ENCODE data around the gene UCN3.
"Not testable (repeated sequence)": the region's sequence is repeated elsewhere in the genome, so short reads cannot be mapped to it uniquely, and the experiment has no call there.

UCN3 gene

DNA sequence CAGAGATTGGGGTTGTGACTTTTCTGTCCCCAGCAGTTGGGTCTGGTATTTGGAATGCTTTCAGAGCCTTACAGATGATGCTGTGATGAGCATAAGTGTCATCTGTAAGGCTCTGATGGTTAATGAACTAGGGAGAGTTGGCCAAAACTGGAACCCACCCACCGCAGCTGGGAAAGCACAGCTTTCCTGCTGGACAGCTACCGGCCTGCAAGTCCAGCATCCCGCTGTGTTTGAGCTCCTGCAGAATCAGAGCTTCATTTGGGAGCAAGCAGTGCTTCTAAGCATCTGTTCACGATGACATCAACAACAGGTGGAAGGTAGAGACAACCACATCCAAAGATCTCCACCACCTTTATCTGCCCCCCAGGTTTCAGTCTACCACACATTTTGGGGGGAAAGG lies 11.7 kb downstream of the UCN3 start:
- TF ChIP-seq, protein P1, sequence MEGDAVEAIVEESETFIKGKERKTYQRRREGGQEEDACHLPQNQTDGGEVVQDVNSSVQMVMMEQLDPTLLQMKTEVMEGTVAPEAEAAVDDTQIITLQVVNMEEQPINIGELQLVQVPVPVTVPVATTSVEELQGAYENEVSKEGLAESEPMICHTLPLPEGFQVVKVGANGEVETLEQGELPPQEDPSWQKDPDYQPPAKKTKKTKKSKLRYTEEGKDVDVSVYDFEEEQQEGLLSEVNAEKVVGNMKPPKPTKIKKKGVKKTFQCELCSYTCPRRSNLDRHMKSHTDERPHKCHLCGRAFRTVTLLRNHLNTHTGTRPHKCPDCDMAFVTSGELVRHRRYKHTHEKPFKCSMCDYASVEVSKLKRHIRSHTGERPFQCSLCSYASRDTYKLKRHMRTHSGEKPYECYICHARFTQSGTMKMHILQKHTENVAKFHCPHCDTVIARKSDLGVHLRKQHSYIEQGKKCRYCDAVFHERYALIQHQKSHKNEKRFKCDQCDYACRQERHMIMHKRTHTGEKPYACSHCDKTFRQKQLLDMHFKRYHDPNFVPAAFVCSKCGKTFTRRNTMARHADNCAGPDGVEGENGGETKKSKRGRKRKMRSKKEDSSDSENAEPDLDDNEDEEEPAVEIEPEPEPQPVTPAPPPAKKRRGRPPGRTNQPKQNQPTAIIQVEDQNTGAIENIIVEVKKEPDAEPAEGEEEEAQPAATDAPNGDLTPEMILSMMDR (IDR thresholded peaks at IDR 0.05; ENCODE audit: borderline replicate concordance, insufficient read depth, low read depth, low read length), result no peak
- H3K4me3 ChIP-seq (ENCODE audit: low read depth, low read length), result no peak overlapping the region

DNA sequence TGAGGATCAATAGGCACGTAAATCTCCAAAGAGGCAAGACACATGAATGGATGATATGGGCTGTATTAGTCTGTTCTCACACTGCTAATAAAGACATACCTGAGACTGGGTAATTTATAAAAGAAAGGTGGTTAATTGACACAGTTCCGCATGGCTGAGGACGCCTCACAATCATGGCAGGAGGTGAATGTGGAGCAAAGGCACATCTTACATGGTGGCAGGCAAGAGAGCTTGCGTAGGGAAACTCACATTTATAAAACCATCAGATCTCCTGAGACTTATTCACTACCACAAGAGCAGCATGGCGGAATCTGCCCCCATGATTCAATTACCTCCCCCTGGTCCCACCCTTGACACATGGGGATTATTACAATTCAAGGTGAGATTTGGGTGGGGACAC lies 14.4 kb downstream of the UCN3 start:
- not testable (repeated sequence) for H3K4me3 ChIP-seq (ENCODE audit: low read depth, low read length)

DNA sequence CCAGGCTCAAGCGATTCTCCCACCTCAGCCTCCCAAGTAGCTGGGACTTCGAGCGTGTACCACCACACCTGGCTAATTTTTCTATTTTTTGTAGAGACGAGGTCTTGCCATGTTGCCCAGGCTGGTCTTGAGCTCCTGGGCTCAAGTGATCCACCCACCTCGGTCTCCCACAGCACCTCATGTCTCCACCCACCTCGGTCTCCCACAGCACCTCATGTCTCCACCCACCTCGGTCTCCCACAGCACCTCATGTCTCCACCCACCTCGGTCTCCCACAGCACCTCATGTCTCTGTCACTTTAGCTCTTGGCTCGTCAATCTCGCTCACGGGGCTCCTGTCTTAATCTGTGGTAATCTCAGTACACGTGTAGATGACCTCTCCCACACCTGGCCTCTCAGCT lies 15.6 kb downstream of the UCN3 start:
- H3K4me3 ChIP-seq (ENCODE audit: low read depth, low read length), result not testable (repeated sequence)

DNA sequence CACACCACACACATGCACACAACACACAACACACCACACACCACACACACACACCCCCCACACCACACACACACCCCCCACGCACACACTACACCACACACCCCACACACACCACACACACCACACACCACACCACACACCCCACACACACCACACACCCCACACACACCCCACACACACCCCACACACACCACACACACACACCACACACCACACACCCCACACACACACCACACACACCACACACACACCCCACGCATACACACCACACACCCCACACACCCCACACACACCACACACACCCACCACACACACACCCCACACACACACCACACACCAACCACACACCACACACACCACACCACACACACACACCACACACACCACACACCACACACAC lies 16.4 kb downstream of the UCN3 start:
- TF ChIP-seq, protein P1 (IDR thresholded peaks at IDR 0.05; ENCODE audit: borderline replicate concordance, insufficient read depth, low read depth, low read length), result no peak
- no peak overlapping the region for H3K4me3 ChIP-seq (ENCODE audit: low read depth, low read length)

DNA sequence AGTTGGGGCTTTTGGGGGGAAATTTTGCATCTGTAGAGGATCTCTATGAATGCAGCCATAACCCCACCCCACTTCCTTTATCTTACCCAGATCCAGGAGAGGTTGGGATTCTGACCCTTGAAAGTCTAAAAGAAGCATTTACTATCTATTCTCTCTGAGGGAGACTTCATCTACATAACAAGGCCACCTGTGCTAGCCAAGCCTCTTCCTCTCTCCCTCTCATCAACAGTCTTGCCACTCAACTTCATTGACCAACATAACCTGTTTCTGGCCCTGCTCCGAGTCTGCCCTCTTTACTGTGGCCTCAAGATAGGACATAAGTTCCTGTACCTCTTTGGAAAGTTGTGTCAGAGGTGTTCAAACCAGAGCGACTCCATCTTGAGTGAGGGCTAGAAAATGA lies 20.5 kb downstream of the UCN3 start:
- TF ChIP-seq, protein P1 (IDR thresholded peaks at IDR 0.05; ENCODE audit: borderline replicate concordance, insufficient read depth, low read depth, low read length), result no peak
- H3K4me3 ChIP-seq (ENCODE audit: low read depth, low read length), result no peak overlapping the region

DNA sequence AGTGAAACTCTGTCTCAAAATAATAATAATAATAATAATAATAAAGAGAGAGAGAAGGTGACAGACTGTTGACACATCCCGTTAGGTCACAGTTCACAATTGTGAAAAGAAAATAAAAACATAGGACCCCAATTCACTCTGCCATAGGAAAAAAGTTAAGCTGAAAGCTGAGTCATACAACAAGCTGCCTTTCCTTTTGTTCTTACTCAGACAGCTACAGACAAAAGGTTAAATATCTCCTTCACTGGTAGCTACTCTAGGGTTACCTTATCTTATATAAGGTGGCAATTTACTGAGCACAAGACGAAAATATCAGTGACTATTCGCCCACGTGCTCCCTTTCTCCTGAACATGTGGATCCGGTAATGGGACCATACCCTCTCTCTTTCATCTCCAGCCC lies 22.4 kb downstream of the UCN3 start:
- H3K4me3 ChIP-seq (ENCODE audit: low read depth, low read length), result no peak overlapping the region
- TF ChIP-seq, protein P1 (IDR thresholded peaks at IDR 0.05; ENCODE audit: borderline replicate concordance, insufficient read depth, low read depth, low read length), result no peak

DNA sequence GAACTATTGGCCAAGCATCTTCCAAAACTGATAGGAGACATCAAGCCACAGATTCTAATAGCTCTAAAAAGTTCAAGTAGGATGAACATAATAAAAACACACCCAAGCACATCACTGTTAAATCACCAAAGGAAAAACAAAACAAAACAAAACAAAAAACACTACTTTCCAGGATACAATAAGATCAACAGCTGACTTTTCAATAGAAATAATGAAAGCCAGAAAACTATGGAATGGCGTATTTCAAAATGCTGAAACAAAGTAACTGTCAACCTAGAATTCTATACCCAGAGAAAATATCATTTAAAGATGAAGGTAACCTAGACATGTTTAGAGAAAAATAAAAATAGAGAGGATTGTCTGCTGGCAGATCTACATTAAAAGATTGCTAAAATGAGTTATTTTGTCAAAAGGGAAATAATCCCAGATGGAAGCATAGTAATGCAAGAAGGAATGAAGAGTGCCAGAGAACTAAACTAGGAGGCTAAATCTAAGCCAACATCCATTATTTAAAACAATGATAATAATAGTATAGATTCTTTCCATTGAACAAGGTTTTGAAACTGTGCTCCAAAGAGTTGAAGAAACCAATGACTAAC lies 25.9 kb downstream of the UCN3 start:
- TF ChIP-seq, protein P1 (IDR thresholded peaks at IDR 0.05; ENCODE audit: borderline replicate concordance, insufficient read depth, low read depth, low read length), result no peak
- no peak overlapping the region for H3K4me3 ChIP-seq (ENCODE audit: low read depth, low read length)

DNA sequence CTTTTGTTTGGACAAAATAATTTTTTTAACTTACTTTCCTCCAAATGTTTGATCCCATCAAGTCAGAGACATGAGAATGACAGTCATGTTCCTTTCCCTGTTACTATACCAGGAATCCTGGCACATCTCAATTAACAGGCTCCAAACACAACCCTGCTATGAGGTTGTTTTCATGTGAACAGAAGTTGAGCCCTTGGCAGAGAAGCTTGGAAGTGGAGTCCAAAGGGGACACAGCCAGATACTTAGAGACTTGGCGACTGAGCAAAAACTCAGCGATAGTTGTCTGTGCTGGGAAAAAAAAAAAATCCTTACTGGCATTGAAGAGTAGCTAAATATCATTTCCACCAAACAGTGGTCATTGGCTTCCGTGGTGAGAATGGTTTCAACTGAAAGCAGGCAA lies 27.0 kb downstream of the UCN3 start:
- TF ChIP-seq, protein P1 (IDR thresholded peaks at IDR 0.05; ENCODE audit: borderline replicate concordance, insufficient read depth, low read depth, low read length), result no peak

More for the DNA sequence above, 27.0 kb downstream of the UCN3 start:
- H3K4me3 ChIP-seq (ENCODE audit: low read depth, low read length), result no peak overlapping the region
